ENCODE measurements around the gene FBXW7. TPM values are rescaled to one million over a fixed set of nuclear protein-coding genes. Genes with fewer than 3 reads are reported as not detected.

FBXW7 gene
- total RNA-seq, 1 experiment from 2014 or later = 23.0 TPM

GRCh38 chr4:152531479-152531878, 4.4 kb downstream of the FBXW7 start:
- Histone ChIP-seq H3K9me3 (ENCODE audit: control insufficient read depth in 1 of 2, insufficient read depth in 1 of 2, low read depth in 1 of 2, low read length in 2 of 2) (no peaks in the 10 kb centered on the region), H3K79me2 (ENCODE audit: insufficient read depth, low read length) (peaks cover 97% of the 10 kb centered on the region), H3K27me3 (ENCODE audit: insufficient read depth, low read length) (no peaks in the 10 kb centered on the region), H3K27ac (ENCODE audit: low read depth, low read length) (no peak overlapping the region), H3K4me2 (ENCODE audit: low read length) (no peak overlapping the region), H4K20me1 (ENCODE audit: insufficient read depth) (peaks cover 6% of the 10 kb centered on the region; the same call in 1 of the 2 replicates), H2AFZ (ENCODE audit: low read depth, low read length, poor library complexity, severe bottlenecking) (no peak overlapping the region), H3K36me3 (ENCODE audit: control insufficient read depth in 1 of 2, insufficient read depth in 2 of 2, low read length in 2 of 2) (0 out of 4 replicates have a peak, but pooled peaks cover 0 to 11% of the 10 kb centered on the region in 2 experiments), H3K9me2 (ENCODE audit: insufficient read depth) (no peaks in the 10 kb centered on the region), H3K4me3 (replicated peaks in 1 of 2; ENCODE audit: low read depth in 1 of 2, low read length in 2 of 2) (no peak overlapping the region), H3K4me1 (ENCODE audit: control insufficient read depth in 1 of 2, insufficient read depth in 2 of 2, low read length in 2 of 2) (peaks cover 8 to 10% of the 10 kb centered on the region in 2 experiments; a peak in 3 of 4 replicates), H3K9ac (ENCODE audit: low read length) (no peak overlapping the region)
- ChIA-PET RAD21 (ENCODE audit: low non-redundant PET in 1 of 2, low total read pairs in 2 of 2, uncharacterized antibody in 2 of 2, unreplicated experiment in 2 of 2) (no interaction called here), POLR2A (no interaction called here), CTCF (interaction anchor here (1.4 kb wide), 1 partner anchor 30 kb away, joined by 3 read pairs; no protein-coding TSS in a partner anchor)
- no TSS peak for BruUV-seq (replicated peaks)
- TF ChIP-seq POLR2A (IDR thresholded peaks at IDR 0.05; ENCODE audit: borderline replicate concordance, extremely low read depth, insufficient read depth, insufficient read length) (no peak), EZH2 (IDR thresholded peaks at IDR 0.05) (no peak), EGR1 (IDR thresholded peaks at IDR 0.05; ENCODE audit: low read depth) (no peak), ZFX (IDR thresholded peaks at IDR 0.05) (no peak), CEBPB (IDR thresholded peaks at IDR 0.05; ENCODE audit: low read depth) (no peak)
- TF ChIP-seq, protein P1, sequence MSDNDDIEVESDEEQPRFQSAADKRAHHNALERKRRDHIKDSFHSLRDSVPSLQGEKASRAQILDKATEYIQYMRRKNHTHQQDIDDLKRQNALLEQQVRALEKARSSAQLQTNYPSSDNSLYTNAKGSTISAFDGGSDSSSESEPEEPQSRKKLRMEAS (IDR thresholded peaks at IDR 0.05) = no peak
- intact Hi-C loops (cut with micrococcal nuclease) = no loop called here
- no peak for DNase-seq (ENCODE audit: low read depth, low spot score)
- no peak for ATAC-seq

GRCh38 chr4:152530600-152530999, 5.3 kb downstream of the FBXW7 start:
- Histone ChIP-seq H3K4me3 (replicated peaks in 1 of 2; ENCODE audit: low read depth in 1 of 2, low read length in 2 of 2) (no peak overlapping the region), H3K9me3 (ENCODE audit: control insufficient read depth in 1 of 2, insufficient read depth in 1 of 2, low read depth in 1 of 2, low read length in 2 of 2) (no peaks in the 10 kb centered on the region), H3K27me3 (ENCODE audit: insufficient read depth, low read length) (no peaks in the 10 kb centered on the region), H2AFZ (ENCODE audit: low read depth, low read length, poor library complexity, severe bottlenecking) (no peak overlapping the region), H3K9ac (ENCODE audit: low read length) (no peak overlapping the region), H3K27ac (ENCODE audit: low read depth, low read length) (no peak overlapping the region), H3K4me1 (ENCODE audit: control insufficient read depth in 1 of 2, insufficient read depth in 2 of 2, low read length in 2 of 2) (peaks cover 8 to 10% of the 10 kb centered on the region in 2 experiments; a peak in 3 of 4 replicates), H3K79me2 (ENCODE audit: insufficient read depth, low read length) (peaks cover 100% of the 10 kb centered on the region), H3K36me3 (ENCODE audit: control insufficient read depth in 1 of 2, insufficient read depth in 2 of 2, low read length in 2 of 2) (0 out of 4 replicates have a peak, but pooled peaks cover 0 to 11% of the 10 kb centered on the region in 2 experiments), H4K20me1 (ENCODE audit: insufficient read depth) (peaks cover 9% of the 10 kb centered on the region; the same call in 1 of the 2 replicates), H3K4me2 (ENCODE audit: low read length) (no peak overlapping the region), H3K9me2 (ENCODE audit: insufficient read depth) (no peaks in the 10 kb centered on the region)
- ChIA-PET CTCF (no interaction called here), POLR2A (no interaction called here), RAD21 (ENCODE audit: low non-redundant PET in 1 of 2, low total read pairs in 2 of 2, uncharacterized antibody in 2 of 2, unreplicated experiment in 2 of 2) (no interaction called here)
- no peak for ATAC-seq
- intact Hi-C loops (cut with micrococcal nuclease) = no loop called here
- BruUV-seq (replicated peaks) = no TSS peak
- no peak for DNase-seq (ENCODE audit: low read depth, low spot score)
- TF ChIP-seq EZH2 (IDR thresholded peaks at IDR 0.05) = no peak
- TF ChIP-seq SP1 (IDR thresholded peaks at IDR 0.05; ENCODE audit: low read depth) = no peak
- TF ChIP-seq SIN3A (IDR thresholded peaks at IDR 0.05; ENCODE audit: low read depth) = no peak
- TF ChIP-seq JUND (IDR thresholded peaks at IDR 0.05) = no peak
- no peak for TF ChIP-seq FOSL1 (IDR thresholded peaks at IDR 0.05; ENCODE audit: low read depth)
- no peak for TF ChIP-seq POLR2AphosphoS5 (IDR thresholded peaks at IDR 0.05; ENCODE audit: low read depth, low read length)
- TF ChIP-seq ZBTB33 (IDR thresholded peaks at IDR 0.05; ENCODE audit: extremely low read depth, insufficient replicate concordance, low read length) = no peak
- TF ChIP-seq, protein P2, sequence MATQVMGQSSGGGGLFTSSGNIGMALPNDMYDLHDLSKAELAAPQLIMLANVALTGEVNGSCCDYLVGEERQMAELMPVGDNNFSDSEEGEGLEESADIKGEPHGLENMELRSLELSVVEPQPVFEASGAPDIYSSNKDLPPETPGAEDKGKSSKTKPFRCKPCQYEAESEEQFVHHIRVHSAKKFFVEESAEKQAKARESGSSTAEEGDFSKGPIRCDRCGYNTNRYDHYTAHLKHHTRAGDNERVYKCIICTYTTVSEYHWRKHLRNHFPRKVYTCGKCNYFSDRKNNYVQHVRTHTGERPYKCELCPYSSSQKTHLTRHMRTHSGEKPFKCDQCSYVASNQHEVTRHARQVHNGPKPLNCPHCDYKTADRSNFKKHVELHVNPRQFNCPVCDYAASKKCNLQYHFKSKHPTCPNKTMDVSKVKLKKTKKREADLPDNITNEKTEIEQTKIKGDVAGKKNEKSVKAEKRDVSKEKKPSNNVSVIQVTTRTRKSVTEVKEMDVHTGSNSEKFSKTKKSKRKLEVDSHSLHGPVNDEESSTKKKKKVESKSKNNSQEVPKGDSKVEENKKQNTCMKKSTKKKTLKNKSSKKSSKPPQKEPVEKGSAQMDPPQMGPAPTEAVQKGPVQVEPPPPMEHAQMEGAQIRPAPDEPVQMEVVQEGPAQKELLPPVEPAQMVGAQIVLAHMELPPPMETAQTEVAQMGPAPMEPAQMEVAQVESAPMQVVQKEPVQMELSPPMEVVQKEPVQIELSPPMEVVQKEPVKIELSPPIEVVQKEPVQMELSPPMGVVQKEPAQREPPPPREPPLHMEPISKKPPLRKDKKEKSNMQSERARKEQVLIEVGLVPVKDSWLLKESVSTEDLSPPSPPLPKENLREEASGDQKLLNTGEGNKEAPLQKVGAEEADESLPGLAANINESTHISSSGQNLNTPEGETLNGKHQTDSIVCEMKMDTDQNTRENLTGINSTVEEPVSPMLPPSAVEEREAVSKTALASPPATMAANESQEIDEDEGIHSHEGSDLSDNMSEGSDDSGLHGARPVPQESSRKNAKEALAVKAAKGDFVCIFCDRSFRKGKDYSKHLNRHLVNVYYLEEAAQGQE (IDR thresholded peaks at IDR 0.05; ENCODE audit: low read depth) = no peak
- no peak for TF ChIP-seq TCF7L2 (IDR thresholded peaks at IDR 0.05; ENCODE audit: borderline replicate concordance, extremely low read depth, insufficient read depth, insufficient read length)
- no peak for TF ChIP-seq CBX3 (IDR thresholded peaks at IDR 0.05; ENCODE audit: low read depth)
- TF ChIP-seq EZH2phosphoT487 (IDR thresholded peaks at IDR 0.05; ENCODE audit: borderline replicate concordance) = no peak
- TF ChIP-seq ZFX (IDR thresholded peaks at IDR 0.05) = no peak
- no peak for TF ChIP-seq ZNF274 (IDR thresholded peaks at IDR 0.05; ENCODE audit: low read depth, low read length)

All from HCT116 (cell line).